ENCODE results near the gene CREB3. TPM values are rescaled to one million over a fixed set of nuclear protein-coding genes. Genes with fewer than 3 reads are reported as not detected.

Gene CREB3
- total and polyA plus RNA-seq, 2 experiments from 2014 or later = 20.3 to 32.4 TPM

DNA sequence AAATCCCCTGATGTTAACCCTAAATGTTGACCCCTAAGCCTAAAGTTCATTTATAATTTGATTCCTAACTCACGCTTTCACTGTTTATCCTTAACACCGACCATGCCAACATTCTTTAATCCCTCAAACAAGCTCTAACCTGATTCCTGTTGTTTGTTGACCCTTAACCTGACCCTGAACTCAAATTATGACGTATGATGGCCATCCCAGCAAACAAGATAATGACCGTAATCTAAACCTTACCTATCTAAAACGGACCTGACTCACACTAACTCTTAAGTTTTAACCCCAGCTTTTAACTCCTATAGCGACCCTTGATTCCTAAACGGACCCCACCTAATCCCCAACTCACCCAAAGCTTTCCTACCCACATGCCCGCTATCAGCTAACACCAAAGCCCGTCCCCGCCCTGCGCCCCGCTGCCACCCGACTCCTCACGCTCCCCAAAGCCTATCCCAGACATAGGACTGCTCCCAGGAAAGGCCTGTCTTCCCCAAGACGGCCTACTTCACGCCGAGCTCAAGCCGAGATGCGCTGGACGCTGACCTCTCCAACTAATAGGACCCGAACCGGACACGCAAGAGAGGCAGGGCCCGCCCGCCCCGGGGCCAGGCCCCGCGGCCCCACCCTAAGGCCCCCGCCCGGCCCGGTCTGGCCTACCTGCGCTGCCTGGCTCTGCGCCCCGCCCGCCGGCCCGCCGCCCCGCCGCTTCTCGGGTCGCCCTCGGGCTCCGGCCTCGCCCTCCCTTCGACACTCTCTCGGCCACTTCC lies 866 bp upstream of the CREB3 start:
- H3K27ac Mint-ChIP-seq = peak overlapping the region; percentile 83
- Histone ChIP-seq H3K79me2 (replicated peaks; ENCODE audit: insufficient read depth) (peaks cover 44% of the 10 kb centered on the region), H3F3A (replicated peaks; ENCODE audit: low read depth) (peaks cover 11% of the 10 kb centered on the region), H3K36me3 (ENCODE audit: insufficient read depth) (peaks cover 14% of the 10 kb centered on the region), H3K27me3 (ENCODE audit: insufficient read depth) (no peaks in the 10 kb centered on the region), H3K4me1 (ENCODE audit: insufficient read depth) (peaks cover 38% of the 10 kb centered on the region), H3K4me2 (peak overlapping the region; percentile 90), H4K20me1 (replicated peaks; ENCODE audit: insufficient read depth) (peaks cover 17% of the 10 kb centered on the region), H3K27ac (ENCODE audit: low read depth) (peak overlapping the region; percentile 95), H3K4me3 (peak overlapping the region; percentile 91), H3K9me2 (ENCODE audit: insufficient read depth) (no peaks in the 10 kb centered on the region), H2AFZ (no peak overlapping the region)
- H3K9me3 Mint-ChIP-seq = no peaks in the 10 kb centered on the region; the same call in 2 of the 3 replicates
- peaks cover 13% of the 10 kb centered on the region for H3K4me1 Mint-ChIP-seq
- DNase-seq (ENCODE audit: low spot score) (peak; percentile 58), ATAC-seq (peak; percentile 0; the same call in 2 of the 3 replicates)
- TF ChIP-seq CREB1 (CRISPR knock-in tag; IDR thresholded peaks at IDR 0.05; ENCODE audit: low read depth) = peak; percentile 54
- TF ChIP-seq, protein P1, sequence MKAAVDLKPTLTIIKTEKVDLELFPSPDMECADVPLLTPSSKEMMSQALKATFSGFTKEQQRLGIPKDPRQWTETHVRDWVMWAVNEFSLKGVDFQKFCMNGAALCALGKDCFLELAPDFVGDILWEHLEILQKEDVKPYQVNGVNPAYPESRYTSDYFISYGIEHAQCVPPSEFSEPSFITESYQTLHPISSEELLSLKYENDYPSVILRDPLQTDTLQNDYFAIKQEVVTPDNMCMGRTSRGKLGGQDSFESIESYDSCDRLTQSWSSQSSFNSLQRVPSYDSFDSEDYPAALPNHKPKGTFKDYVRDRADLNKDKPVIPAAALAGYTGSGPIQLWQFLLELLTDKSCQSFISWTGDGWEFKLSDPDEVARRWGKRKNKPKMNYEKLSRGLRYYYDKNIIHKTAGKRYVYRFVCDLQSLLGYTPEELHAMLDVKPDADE (IDR thresholded peaks at IDR 0.05) = no peak
- peaks cover 8% of the 10 kb centered on the region for H3K27me3 Mint-ChIP-seq (ENCODE audit: insufficient read depth, low read depth, poor library complexity)
- no peak overlapping the region; the same call in none of the 3 replicates for H3K4me3 Mint-ChIP-seq
- peaks cover 21% of the 10 kb centered on the region for H3K36me3 Mint-ChIP-seq (ENCODE audit: low read depth)

- Histone ChIP-seq H4K20me1 (replicated peaks; ENCODE audit: insufficient read depth) (peaks cover 17% of the 10 kb centered on the region), H3K27ac (ENCODE audit: low read depth) (peak overlapping the region; percentile 95), H3K4me2 (peak overlapping the region; percentile 90), H3K4me1 (ENCODE audit: insufficient read depth) (peaks cover 26% of the 10 kb centered on the region), H3K27me3 (ENCODE audit: insufficient read depth) (no peaks in the 10 kb centered on the region), H3F3A (replicated peaks; ENCODE audit: low read depth) (peaks cover 11% of the 10 kb centered on the region), H3K9me2 (ENCODE audit: insufficient read depth) (no peaks in the 10 kb centered on the region), H2AFZ (0 out of 2 replicates have a peak overlapping the region, but pooled peaks have one; percentile 63), H3K4me3 (peak overlapping the region; percentile 91), H3K36me3 (ENCODE audit: insufficient read depth) (peaks cover 25% of the 10 kb centered on the region), H3K79me2 (replicated peaks; ENCODE audit: insufficient read depth) (peaks cover 33% of the 10 kb centered on the region)
- DNase-seq (ENCODE audit: low spot score) (peak; percentile 90), ATAC-seq (peak; percentile 16)
- Mint-ChIP-seq H3K4me3 (no peak overlapping the region; the same call in none of the 3 replicates), H3K36me3 (ENCODE audit: low read depth) (peaks cover 35% of the 10 kb centered on the region), H3K27me3 (ENCODE audit: insufficient read depth, low read depth, poor library complexity) (peaks cover 8% of the 10 kb centered on the region), H3K27ac (peak overlapping the region; percentile 89), H3K4me1 (peaks cover 13% of the 10 kb centered on the region), H3K9me3 (no peaks in the 10 kb centered on the region; the same call in 2 of the 3 replicates)
- TF ChIP-seq, protein P2, sequence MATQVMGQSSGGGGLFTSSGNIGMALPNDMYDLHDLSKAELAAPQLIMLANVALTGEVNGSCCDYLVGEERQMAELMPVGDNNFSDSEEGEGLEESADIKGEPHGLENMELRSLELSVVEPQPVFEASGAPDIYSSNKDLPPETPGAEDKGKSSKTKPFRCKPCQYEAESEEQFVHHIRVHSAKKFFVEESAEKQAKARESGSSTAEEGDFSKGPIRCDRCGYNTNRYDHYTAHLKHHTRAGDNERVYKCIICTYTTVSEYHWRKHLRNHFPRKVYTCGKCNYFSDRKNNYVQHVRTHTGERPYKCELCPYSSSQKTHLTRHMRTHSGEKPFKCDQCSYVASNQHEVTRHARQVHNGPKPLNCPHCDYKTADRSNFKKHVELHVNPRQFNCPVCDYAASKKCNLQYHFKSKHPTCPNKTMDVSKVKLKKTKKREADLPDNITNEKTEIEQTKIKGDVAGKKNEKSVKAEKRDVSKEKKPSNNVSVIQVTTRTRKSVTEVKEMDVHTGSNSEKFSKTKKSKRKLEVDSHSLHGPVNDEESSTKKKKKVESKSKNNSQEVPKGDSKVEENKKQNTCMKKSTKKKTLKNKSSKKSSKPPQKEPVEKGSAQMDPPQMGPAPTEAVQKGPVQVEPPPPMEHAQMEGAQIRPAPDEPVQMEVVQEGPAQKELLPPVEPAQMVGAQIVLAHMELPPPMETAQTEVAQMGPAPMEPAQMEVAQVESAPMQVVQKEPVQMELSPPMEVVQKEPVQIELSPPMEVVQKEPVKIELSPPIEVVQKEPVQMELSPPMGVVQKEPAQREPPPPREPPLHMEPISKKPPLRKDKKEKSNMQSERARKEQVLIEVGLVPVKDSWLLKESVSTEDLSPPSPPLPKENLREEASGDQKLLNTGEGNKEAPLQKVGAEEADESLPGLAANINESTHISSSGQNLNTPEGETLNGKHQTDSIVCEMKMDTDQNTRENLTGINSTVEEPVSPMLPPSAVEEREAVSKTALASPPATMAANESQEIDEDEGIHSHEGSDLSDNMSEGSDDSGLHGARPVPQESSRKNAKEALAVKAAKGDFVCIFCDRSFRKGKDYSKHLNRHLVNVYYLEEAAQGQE (IDR thresholded peaks at IDR 0.05; ENCODE audit: unreplicated experiment) = no peak
- TF ChIP-seq, protein P3, sequence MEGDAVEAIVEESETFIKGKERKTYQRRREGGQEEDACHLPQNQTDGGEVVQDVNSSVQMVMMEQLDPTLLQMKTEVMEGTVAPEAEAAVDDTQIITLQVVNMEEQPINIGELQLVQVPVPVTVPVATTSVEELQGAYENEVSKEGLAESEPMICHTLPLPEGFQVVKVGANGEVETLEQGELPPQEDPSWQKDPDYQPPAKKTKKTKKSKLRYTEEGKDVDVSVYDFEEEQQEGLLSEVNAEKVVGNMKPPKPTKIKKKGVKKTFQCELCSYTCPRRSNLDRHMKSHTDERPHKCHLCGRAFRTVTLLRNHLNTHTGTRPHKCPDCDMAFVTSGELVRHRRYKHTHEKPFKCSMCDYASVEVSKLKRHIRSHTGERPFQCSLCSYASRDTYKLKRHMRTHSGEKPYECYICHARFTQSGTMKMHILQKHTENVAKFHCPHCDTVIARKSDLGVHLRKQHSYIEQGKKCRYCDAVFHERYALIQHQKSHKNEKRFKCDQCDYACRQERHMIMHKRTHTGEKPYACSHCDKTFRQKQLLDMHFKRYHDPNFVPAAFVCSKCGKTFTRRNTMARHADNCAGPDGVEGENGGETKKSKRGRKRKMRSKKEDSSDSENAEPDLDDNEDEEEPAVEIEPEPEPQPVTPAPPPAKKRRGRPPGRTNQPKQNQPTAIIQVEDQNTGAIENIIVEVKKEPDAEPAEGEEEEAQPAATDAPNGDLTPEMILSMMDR (conservative IDR thresholded peaks at IDR 0.05; ENCODE audit: low read depth in 2 of 2) = peak in 1 of 2 experiments; percentile 41; a peak in 3 of 4 replicates
These were observed 505 bp downstream of the CREB3 start for GRCh38 chr9:35732800-35733541.
